Measurements from ENCODE around the gene TMEM129.
A peak's percentile ranks its signal among the peaks of the same experiment; 100 is the strongest.

TMEM129 gene

DNA sequence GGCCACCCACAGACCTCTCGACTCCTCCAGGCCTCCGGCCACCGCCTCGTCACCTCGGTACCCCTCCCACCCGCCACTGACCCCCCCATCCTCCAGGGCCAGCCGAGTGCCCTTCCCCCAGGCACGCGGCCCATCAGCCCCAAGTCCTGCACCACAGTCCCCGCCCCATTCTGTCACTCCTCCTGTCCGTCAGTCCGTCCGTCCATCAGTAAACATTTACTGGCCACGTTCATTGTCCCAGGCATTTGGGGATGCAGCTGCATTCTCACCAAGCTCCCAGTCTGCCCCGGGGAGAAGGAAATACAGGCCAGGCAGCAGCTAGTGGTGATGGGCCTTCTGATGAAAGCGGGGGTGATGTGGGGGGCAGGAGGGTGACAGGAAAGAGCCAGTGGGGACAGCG, 36.7 kb upstream of the TMEM129 start:
- DNase-seq: no peak

DNA sequence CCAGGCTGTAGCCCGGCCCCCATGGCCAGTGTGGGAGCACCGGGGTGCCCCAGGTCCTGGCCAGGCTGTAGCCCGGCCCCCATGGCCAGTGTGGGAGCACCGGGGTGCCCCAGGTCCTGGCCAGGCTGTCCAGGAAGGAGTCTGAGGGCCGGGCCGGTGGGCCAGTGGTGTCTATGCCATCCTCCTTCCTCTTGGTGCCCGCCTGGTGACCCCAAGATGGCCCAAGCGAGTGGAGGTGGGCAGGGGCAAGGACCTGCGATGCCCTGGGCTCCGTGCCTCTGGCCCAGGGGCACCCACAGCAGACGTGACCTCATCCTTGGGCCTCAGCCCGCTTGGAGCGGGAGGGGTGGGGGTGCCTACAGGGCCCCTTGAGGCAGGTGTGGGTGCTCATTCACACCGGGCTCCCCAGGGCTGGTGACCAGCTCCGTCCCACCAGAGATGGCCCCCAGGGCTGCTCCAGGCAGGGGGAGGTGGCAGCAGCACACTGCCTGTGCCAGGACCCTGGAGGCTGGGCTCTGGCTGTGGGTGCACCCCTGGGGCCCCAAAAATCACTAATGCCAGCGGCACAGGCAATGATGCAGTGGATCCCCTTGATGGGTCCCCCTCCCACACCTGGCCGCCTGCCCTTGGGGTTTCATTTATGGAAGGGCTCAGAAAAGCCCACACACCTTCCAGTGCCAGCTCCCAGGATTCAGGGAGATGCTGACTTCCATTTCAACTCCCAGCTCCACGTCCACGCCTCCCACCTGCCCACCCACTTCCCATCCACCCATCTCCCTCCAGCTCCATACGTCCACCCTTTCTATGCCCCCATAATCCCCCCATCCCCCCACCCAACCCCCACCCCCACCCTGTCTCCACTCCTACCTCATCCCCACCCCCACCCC, 36.0 kb upstream of the TMEM129 start:
- DNase-seq: no peak

DNA sequence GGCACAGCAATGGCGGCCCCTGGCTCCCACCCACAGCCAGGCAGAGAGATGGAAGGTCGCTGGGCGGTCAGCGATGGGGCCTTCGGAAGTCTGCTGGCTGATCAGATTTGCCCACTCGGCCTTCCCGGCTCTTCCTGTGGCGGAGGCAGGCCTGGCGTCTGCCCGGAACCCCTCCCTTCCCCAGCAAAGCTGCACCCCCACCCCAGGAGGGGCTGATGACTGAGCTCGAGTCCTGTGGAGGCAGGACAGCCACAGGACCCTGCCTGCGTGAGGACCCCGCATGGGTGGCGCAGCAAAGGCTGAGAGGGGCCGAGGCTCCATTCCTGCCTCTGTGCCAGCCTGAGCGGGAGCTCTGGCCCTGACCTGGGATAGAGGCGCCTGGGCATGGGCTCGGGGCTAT, 35.0 kb upstream of the TMEM129 start:
- no peak for DNase-seq

DNA sequence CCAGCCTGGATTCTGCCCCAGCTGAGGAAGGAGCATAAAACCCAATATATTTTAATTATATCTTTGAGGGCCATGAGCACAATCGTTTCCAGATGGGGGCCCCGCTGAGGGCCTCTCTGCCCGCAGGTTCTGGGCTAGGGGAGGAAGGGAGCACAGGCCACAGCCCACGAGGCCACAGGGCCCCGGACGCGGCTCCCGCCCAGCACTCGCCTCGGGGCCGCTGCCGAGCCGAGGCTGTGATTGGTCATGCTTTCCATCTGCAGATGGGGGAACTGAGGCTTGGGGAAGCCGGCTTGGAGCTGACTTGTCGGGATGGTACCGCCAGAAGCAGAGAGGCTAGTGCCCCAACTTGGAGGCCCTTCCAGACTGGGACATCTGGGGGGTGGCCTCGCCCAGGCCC, 34.2 kb upstream of the TMEM129 start:
- DNase-seq: no peak

DNA sequence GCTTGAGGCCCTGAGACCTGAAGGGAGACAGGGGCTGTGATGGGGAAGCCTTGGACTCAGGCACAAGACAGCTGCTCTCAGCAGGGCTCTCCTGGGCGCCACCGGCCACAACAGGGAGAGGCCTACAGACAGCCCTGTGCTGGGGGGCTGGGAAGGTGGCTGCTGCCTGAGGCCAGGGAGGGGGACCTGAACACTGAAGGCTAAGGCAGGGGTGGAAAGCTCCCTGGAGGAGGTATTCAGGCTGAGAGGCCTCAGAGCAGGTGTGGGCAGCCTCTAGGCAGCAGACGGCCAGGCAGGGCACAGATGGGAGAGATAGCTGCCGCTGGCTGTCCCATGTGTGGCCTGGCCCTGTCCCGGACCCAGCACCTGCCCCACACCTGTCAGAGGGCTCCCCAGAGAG, 33.2 kb upstream of the TMEM129 start:
- no peak for DNase-seq

DNA sequence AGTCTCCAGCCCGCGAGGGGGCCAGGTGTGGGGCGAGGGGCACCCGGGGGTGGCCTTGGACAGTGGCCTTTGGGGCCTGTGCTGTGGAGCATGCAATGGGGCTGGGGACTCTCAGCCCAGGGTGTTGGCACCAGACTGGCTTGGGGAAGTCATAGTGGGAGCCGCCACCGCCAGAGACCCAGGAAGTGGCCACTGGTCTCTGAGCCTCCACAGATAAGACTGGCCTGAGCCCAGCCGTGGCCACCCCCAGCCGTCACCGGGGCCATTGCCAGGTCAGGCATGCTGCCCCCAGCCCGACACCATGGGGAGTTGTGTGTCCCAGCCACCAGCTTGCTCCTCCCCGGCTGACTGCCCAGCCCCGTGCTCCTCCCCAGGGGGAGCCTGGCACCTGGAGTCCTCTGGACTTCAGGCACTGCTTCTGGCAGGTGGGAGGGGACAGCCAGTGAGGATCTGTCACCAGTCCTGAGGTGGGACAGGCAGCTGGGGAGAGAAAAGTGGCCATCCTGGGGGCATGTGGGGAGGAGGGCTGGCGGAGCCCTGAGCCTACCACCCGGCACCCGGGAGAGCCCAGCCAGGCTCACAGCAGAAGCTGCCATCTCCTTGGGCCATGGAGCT, 32.7 kb upstream of the TMEM129 start:
- DNase-seq: no peak

DNA sequence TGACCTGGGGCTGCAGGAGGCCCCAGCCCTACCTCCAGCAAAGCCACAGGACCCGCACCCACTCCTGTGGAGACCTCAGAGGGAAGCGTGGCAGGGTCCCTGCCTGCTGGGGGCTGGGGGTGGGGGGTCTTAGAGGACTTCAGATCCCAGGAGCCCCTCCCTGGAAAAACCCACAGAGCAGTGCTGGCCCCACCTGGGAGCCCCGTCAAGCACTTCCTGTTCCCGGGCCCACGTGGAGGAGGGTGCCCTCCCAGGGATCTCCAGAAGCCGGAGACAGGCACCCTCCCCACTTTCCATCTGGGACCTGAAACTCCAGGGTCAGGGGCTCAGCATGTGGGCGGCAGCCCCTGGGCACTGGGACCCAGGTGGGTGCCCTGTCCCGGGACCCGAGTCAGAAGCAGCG, 32.2 kb upstream of the TMEM129 start:
- no peak for DNase-seq

DNA sequence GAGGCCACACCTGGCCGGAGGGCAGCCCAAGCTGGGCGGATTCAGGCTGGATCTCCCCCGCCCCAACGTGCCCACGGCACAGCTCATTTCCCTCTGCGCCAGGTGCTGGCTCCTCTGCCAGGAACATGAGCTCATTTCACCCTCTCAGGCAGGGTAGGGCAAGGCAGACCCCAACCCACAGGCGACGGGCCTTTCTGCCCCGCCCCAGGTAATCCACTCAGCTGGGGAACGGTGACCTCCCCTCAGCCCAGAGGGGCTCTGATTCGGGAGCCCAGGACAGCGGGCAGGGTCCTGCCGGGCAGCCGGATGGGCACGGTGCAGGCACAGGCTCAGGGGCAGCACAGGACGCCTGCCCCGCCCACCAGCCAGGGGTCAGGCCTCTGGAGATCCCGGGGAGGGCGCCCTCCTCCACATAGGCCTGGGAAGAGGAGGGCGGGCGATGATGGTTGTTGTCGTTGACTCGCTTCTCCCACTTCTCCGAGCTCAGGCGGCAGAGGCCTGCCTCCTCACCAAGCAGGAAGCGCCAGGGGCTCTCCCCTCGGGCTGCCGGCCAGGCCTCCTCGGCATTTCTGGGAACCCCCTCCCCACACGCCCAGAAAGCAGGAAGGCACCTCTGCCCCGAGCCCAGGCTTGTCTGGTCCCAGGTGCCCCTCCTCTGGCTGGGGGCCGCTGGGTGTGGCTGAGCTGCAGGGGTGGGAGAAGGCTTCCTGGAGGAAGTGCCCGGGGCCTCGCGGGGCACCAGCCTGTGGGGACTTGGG, 31.3 kb upstream of the TMEM129 start:
- peak; percentile 63 for DNase-seq

DNA sequence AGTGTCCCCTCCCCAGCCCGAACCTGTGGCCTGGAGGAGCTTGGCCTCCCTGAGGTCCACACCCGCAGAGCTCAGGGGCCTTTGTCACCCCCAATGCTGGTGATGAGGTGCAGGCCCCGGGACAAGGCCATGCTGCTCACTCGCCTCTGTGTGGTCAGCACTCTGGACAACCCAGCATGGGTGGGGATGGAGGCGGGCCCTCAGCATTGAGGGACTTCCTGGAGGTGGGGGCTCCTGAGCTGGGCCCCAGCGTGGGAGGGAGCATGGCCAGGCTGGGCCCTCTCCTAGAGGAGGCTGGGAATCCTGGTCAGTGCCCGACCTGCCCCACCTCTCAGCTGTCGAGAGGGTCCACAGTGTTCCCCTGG, 30.8 kb upstream of the TMEM129 start:
- DNase-seq: no peak

DNA sequence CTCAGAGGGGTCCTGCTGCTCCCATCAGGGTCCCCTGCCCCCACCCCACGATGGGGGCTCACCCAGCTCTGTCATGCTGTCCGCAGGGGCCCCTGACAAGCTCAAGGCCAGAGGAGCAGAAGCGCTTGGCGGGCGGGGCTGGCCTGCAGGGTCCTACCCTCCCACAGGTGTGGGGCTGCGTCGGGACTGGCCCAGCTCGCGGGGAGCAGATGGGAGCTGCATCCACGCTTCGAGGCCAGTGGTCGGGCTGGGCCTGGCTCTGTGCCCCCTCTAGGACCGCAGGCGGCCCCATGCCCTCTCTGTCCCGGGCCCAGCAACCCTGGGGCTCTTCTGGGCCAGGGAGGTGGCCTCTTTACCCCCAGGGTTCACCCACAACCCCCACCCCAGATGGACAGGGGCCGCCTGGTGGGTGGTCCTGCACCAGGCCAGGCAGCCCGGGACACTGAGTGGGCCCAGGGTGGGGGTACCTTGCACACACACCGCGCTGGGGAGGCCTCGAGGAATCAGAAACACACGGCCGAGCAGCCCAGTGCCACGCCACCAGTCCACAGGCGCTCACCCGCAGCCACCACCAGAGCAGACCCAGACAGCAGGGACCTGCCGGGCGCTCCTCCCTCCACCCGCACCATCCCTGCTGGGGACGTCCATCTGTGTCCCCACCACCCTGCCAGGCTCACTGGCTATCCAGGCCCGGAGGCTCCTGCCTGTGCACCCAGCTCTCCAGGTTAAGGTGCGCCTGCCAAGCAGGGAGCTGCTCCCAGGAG, 30.2 kb upstream of the TMEM129 start:
- DNase-seq: no peak

DNA sequence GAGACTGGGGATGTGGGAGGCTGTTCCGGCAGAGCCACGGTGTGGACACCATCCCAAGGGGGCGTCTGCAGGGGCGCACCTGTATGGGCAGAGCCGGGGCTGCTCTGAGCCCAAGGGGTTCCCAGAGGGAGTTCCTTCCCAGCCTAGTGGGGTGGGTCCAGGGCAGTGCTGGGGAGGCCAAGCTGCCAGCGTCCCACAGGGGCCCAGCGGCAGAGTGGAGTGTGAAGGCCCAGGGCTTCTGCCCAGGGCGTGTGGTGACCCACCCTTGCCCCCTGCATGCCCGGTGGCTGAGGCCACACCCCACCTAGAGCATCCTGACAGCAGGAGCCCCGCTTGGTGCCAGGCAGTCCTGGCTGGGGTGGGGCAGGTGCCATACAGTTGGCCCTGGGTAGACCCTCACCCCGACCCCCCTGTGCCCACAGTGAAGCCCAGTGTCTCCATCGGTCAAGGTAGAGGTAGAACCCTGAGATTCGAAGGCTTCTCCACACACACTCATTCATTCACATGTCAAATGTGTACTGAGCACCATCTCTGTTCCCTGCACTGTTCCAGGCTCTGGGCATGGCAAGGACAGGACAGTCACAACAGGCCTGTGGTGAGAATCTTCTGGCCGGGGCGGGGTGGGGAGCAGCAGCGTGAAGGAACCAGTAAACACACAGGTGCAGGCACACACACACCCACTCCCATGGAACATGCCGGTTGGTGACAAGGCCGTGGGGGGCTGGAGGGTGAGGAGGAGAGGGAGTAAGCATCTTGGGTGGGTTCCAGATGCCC, 29.4 kb upstream of the TMEM129 start:
- no peak for DNase-seq

DNA sequence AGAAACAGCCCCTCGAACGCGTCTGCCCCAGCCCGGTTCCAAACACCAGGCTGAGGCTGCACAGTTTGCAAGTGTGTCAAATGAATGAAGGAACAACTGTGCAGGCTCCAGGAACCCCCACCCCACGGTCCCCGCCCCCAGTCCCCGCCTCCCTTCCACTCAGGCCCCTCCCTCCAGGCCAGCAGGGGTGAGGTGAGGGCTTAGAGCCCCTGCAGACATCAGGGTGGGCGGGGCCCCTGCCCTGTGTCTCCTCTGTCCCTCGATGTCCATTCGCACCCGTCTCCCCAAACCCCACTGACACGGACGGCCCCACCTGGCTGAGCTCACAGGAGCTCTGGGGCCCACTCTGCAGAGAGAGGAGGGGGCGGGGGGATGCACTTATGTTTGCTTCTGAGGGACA, 28.7 kb upstream of the TMEM129 start:
- DNase-seq: no peak

DNA sequence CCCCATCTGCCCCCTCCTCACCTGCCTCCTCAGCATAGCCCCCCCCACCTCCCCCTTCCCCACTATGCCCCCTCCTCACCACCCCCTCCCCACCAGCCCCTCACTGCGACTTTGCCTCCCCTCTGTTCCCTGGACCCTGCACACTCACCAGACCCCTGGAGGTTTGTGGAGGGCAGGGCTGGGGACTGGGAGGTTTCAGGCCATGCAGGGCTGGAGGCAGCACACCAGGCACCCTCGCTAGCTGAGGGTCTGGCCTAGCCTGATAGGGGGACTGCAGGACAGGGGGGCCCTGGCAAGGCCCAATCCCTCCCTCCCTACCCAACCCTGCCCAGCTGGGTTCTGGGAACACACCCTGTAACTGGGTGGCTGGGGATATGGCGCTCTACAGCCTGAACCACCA, 28.2 kb upstream of the TMEM129 start:
- DNase-seq: no peak

DNA sequence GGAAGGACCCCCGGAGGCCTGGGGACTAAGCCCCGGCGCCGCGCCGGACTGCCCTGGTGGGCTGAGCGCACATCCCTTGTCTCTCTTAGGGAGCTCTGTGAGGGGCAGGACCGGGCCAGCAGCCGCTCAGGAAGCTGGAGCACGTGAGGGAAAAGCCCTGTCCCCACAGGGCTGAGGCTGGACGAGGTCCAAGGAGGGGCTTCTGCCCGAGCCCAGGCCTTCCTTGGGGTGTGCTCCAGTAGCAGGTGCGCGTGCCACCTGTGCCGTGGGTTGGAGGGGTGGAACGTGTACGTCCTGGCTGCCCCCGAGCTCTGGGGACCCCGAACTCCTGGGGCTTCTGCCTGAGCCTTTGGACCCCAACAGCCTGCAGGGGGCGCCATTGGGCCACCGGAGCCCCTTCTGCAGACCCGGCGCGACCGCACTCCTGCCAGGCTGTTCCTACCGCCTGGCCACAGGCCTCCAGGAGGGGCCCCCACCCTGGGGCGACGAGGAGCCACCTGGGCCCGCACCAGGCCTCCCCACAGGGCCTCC, 27.4 kb upstream of the TMEM129 start:
- DNase-seq: peak; percentile 92

DNA sequence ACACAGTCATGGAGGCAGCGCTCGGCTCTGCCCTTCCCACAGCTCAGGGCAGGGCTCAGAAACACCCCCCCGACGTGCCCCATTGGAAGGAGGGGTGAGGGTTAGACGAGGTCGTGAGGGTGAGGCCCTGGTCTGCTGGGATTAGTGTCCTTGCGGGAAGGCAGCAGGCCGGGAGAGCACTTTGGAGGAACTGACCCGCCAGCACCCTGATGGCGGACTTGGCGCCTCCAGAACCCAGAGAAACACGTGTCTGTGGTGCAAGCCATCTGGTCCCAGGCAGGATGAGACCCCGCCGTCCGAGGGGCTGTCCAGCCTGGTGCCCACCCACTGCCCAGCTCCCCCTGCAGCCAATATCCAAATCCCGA, 26.5 kb upstream of the TMEM129 start:
- DNase-seq: no peak

DNA sequence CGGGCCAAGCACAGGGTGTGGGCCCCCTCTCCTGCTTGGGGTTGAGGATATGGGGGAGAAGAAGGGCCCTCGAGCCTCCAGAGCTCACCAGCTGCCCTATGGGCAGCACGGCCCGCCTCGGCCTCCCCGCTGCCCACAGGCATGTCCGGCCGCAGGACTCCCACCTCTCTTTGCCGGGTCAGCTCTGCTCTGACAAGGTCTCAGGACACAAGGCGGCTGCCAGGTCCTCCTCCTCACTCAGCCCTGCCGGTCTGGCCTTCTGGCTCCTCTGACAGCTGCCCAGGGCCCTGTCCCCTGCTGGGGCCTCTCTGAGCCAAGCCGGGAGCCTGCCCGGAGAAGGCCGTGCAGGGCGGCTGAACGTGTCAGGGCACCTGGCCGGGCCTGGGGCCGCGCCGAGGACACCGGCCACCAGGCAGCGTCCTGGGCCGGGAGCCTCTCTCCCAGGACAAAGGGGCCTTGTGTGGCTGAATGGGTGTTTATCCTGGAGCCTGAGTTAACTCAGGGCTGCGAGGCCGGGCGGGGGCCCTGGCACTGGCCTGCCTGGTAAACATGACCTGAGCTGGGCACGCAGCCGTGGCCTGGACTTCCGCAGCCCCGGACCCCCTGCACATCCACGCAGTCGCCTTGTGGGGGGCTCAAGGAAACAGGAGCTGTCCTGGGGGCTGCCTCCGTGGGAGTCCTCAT, 25.9 kb upstream of the TMEM129 start:
- no peak for DNase-seq

DNA sequence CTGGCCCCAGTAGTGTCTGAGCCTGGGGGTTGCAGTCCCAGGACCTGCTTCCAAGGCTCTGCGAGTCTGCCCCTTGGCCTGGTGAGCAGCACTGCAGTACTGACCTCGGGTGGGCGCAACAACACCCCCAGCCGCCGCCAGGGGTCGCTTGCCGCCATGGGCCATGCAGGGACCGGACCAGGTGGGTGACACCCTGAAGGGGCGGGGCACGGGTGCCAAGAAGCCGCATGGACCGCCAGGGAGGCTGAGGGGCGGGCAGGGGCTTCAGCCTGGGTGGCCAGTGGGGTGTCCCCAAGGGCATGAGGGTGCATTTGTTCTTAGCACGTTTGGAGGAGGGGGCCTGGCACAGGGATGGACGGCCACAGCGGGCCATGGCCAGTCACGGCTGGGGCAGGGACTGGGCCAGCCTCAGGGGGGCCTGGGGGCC, 25.2 kb upstream of the TMEM129 start:
- peak; percentile 90 for DNase-seq

DNA sequence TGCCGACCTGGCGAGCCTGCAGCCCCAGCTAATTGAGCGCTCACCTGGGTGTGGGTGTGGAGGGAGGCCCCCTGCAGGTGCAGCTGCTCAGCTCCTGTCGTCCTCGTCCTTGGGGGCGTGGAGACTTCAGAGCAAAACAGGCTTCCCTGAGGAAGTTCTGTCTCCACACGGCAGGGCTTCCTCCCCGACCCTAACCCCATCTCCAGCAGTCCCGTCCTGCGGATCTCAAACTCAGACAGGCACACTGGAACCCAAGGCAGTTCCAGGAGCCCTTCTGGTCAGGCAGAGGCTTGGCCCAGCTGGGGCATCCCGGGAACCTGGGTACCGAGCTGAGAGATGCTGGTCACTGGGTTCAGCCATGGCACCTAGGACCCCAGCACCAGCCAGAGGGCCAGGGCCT, 24.6 kb upstream of the TMEM129 start:
- no peak for DNase-seq

DNA sequence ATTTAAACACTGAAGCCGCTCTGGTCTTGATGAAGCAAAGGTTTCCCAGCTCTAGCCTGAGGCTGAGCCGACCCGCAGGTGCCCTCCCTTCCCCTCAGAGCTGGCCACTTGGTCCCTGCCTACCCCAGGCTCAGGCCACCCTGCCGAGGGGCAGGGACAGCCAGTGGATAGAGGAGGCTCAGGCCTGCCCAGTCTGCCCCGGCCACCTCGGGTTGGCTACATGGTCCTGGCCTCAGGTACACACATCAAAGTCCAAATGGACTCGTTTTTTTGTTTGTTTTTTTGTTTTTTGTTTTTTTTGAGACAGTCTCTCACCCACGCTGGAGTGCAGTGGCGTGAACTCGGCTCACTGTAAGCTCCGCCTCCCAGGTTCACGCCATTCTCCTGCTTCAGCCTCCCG, 24.0 kb upstream of the TMEM129 start:
- DNase-seq: no peak

DNA sequence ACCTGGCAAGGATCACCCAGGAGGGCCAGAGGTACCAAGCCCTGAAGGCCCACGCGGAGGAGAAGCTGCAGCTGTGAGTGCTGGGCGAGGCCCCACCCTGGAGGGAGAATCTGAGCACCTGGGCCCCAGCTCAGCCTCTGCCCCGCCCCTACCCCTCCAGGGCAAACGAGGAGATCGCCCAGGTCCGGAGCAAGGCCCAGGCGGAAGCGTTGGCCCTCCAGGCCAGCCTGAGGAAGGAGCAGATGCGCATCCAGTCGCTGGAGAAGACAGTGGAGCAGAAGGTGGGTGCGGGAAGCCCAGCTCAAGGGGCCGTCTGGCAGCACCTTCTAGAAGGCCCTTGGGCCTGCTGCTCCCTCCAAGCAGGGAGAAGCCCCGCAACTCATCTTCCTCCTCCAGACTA, 23.4 kb upstream of the TMEM129 start:
- DNase-seq: no peak

DNA sequence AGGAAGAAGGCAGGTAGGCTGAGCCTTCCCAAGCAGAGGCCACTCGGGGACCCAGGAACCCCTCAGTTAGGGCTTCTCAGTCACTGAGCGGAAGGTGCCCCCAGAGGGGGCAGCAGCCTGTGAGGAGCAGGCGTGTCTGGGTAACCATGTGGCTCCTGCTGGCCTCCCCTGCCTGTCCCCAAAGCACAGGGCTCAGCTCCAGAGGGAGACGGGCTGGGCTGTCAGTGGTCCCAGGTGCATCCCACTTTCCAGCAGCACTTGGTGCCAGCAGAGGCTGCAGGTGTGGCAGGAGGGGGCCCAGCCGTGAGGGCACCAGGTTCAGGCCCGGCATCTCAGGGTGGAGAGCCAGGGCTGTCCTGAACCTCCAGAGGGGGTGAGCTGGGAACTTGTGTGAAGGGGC, 22.9 kb upstream of the TMEM129 start:
- no peak for DNase-seq

DNA sequence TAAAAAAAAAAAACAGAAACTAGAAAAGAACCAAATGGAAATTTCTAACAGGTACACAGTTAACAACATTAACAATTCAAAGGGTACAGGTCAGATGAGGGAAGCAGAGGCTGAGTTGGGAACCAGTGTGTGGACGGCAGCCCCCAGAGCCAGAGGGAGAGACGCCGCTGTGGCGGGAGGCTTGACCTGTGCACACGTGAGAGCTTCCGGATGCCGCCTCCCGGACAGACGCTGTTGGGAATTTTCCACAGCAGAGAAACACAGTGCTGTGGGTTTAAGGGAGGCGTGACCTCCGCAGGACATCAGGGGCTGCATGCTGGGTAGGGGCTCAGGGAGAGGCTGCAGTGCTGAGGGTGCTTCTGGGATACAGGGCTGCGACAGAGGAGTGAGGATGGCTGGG, 22.4 kb upstream of the TMEM129 start:
- no peak for DNase-seq

Measured in activated CD4-positive, alpha-beta T cell treated with anti-CD3 and anti-CD28 coated beads for 48 hours (primary cell).